Body of pancreas (tissue), 4 donors: ENCODE data around the gene FBXL17. TPM values are rescaled to one million over a fixed set of nuclear protein-coding genes. Genes with fewer than 3 reads are reported as not detected.

Experiments used
- ATAC-seq: fragments of 150-250 bp; one replicate; pipeline ENCODE4 v1.9.1; 2016
- DNase-seq, 4 donors: peaks; one replicate each; pipeline ENCODE4 v3.0.0-alpha.2; 2019
- H3K27ac ChIP-seq, 4 donors: fragments of 200-600 bp; sonication (generic); 1 replicate in 3 of 4; 2 replicates in 1 of 4; pipeline versions ENCODE4 v1.5.1 to v1.6.1; 2016 to 2019; ENCODE audit warnings: mild to moderate bottlenecking in 1 of 4, mixed read lengths in 1 of 4, moderate library complexity in 1 of 4
- H3K27me3 ChIP-seq, 2 donors: fragments of 200-600 bp; sonication (generic); one replicate each; pipeline ENCODE4 v1.6.0; 2016; ENCODE audit warnings: mild to moderate bottlenecking in 1 of 2
- H3K36me3 ChIP-seq, 2 donors: fragments of 200-600 bp; sonication (generic); replicated peaks in 1 of 2; 2 replicates each; pipeline ENCODE4 v1.5.1; 2016; ENCODE audit warnings: low read depth in 2 of 2; ENCODE audit not compliant: insufficient read depth in 1 of 2
- H3K4me1 ChIP-seq: fragments of 200-600 bp; sonication (generic); one replicate; pipeline ENCODE4 v1.6.0; 2016
- H3K4me3 ChIP-seq, 2 donors: fragments of 200-600 bp; sonication (generic); 1 replicate in 1 of 2; 2 replicates in 1 of 2; pipeline ENCODE4 v1.5.1; 2016 to 2019
- H3K9me3 ChIP-seq, 3 donors: fragments of 200-600 bp; sonication (generic); 1 replicate in 2 of 3; 2 replicates in 1 of 3; pipeline ENCODE4 v1.5.1; 2016
- CTCF ChIP-seq, 7 experiments: fragments of 450-650 bp in 4 of 7; fragments of 200-600 bp in 3 of 7; sonication (generic) in 3 of 7; IDR thresholded peaks; one replicate each; pipeline ENCODE4 v1.5.1; 2016 to 2019; ENCODE audit warnings: antibody characterized with exemption in 7 of 7
- POLR2A ChIP-seq, 3 donors: fragments of 450-650 bp; IDR thresholded peaks; one replicate each; pipeline ENCODE4 v1.6.1; 2016; ENCODE audit warnings: antibody characterized with exemption in 3 of 3, mild to moderate bottlenecking in 2 of 3
- WGBS, 2 donors: methylation state at CpG; one replicate each; pipeline ENCODE4 v1.1.5; 2017; 5-methylcytosine and 5-hydroxymethylcytosine counted together
- intact Hi-C: fragments of 100-400 bp; cut with DNase I; formaldehyde crosslinking; loops from one replicate; pipeline ENCODE4 v1.15.1; 2023
- total RNA-seq, 2 donors: library from RNA; depleted of rRNA; stranded (reverse); fragments of >200 nt; gene quantifications; one replicate each; pipeline ENCODE4 v1.1.0, GENCODE V29; 2016

The FBXL17 gene
- total RNA-seq, 2 donors from 2014 or later: 5.3 to 13.5 TPM

GRCh38 chr5:107915176-107915812 lies 466.6 kb downstream of the FBXL17 start:
- intact Hi-C loops: no loop called here
- no peaks in the 10 kb centered on the region for H3K27me3 ChIP-seq
- H3K27ac ChIP-seq: no peak overlapping the region
- no peak overlapping the region for H3K4me3 ChIP-seq
- ATAC-seq (no peak), DNase-seq (no peak)
- H3K36me3 ChIP-seq: no peaks in the 10 kb centered on the region
- H3K9me3 ChIP-seq: no peaks in the 10 kb centered on the region
- no peaks in the 10 kb centered on the region for H3K4me1 ChIP-seq
- 89 to 92% methylated on average over 5 of the region's 5 CpGs for WGBS, 2 donors
- no peak for TF ChIP-seq CTCF (IDR thresholded peaks at IDR 0.05)
- no peak for TF ChIP-seq POLR2A (IDR thresholded peaks at IDR 0.05)

GRCh38 chr5:107913494-107913893 lies 468.4 kb downstream of the FBXL17 start:
- intact Hi-C loops: no loop called here
- Histone ChIP-seq H3K9me3 (peaks cover 0 to under 1% (median 0%) of the 10 kb centered on the region in 3 donors), H3K4me3 (no peak overlapping the region), H3K4me1 (no peaks in the 10 kb centered on the region), H3K27me3 (no peaks in the 10 kb centered on the region), H3K27ac (no peak overlapping the region), H3K36me3 (no peaks in the 10 kb centered on the region)
- DNase-seq (no peak), ATAC-seq (no peak)
- 90 to 94% methylated on average over 3 of the region's 3 CpGs for WGBS, 2 donors
- TF ChIP-seq CTCF (IDR thresholded peaks at IDR 0.05) (no peak), POLR2A (IDR thresholded peaks at IDR 0.05) (no peak)

- intact Hi-C loops: no loop called here
- TF ChIP-seq CTCF (IDR thresholded peaks at IDR 0.05) (no peak), POLR2A (IDR thresholded peaks at IDR 0.05) (no peak)
- 93 to 94% methylated on average over 3 of the region's 3 CpGs for WGBS, 2 donors
- no peaks in the 10 kb centered on the region for H3K36me3 ChIP-seq
- no peaks in the 10 kb centered on the region for H3K4me1 ChIP-seq
- H3K27ac ChIP-seq: no peak overlapping the region
- no peak for ATAC-seq
- H3K27me3 ChIP-seq: no peaks in the 10 kb centered on the region
- DNase-seq: no peak
- no peak overlapping the region for H3K4me3 ChIP-seq
- H3K9me3 ChIP-seq: no peaks in the 10 kb centered on the region
These were observed 481.2 kb downstream of the FBXL17 start for GRCh38 chr5:107900721-107901120.

GRCh38 chr5:107894361-107894760 lies 487.5 kb downstream of the FBXL17 start:
- H3K4me1 ChIP-seq: no peaks in the 10 kb centered on the region
- no peaks in the 10 kb centered on the region for H3K9me3 ChIP-seq
- H3K4me3 ChIP-seq: no peak overlapping the region
- TF ChIP-seq CTCF (IDR thresholded peaks at IDR 0.05) (no peak), POLR2A (IDR thresholded peaks at IDR 0.05) (no peak)
- no peak overlapping the region for H3K27ac ChIP-seq
- H3K36me3 ChIP-seq: no peaks in the 10 kb centered on the region
- ATAC-seq (no peak), DNase-seq (no peak)
- intact Hi-C loops: no loop called here
- WGBS, 2 donors: 62 to 92% methylated on average over 1 of the region's 1 CpG
- no peaks in the 10 kb centered on the region for H3K27me3 ChIP-seq

GRCh38 chr5:107893642-107894041 lies 488.3 kb downstream of the FBXL17 start:
- intact Hi-C loops: no loop called here
- no peak for ATAC-seq
- 52 to 68% methylated on average over 4 of the region's 4 CpGs for WGBS, 2 donors
- Histone ChIP-seq H3K4me3 (no peak overlapping the region), H3K27me3 (no peaks in the 10 kb centered on the region), H3K4me1 (no peaks in the 10 kb centered on the region), H3K9me3 (no peaks in the 10 kb centered on the region), H3K27ac (no peak overlapping the region), H3K36me3 (no peaks in the 10 kb centered on the region)
- no peak for TF ChIP-seq CTCF (IDR thresholded peaks at IDR 0.05)
- no peak for TF ChIP-seq POLR2A (IDR thresholded peaks at IDR 0.05)
- DNase-seq: peak in 1 of 4 donors; percentile 28
